Panc1 (cell line): Measurements from ENCODE around the gene LTBP2. TPM values are rescaled to one million over a fixed set of nuclear protein-coding genes. Genes with fewer than 3 reads are reported as not detected.
A peak's percentile ranks its signal among the peaks of the same experiment; 100 is the strongest.

ENCODE experiments used
- ATAC-seq: fragments of 200-7000 bp; cut with Tn5 transposase; 2 replicates; pipeline ENCODE4 v1.9.1; 2020; ENCODE audit warnings: mild to moderate bottlenecking, moderate library complexity
- BruUV-seq: library from RNA; stranded (reverse); fragments of 400-500 nt; replicated peaks from 2 replicates; lab custom pipeline; 2021; lab: Mats Ljungman, UMichigan
- CTCF ChIA-PET: fragments of 300-600 bp; sonication (Branson Sonifier 250); formaldehyde crosslinking; loops from one replicate; lab custom pipeline; 2022; ENCODE audit warnings: antibody characterized with exemption; lab: Charles Lee
- POLR2A ChIA-PET: fragments of 300-600 bp; sonication (Branson Sonifier 250); formaldehyde crosslinking; loops from one replicate; lab custom pipeline; 2022; ENCODE audit warnings: antibody characterized with exemption; lab: Charles Lee
- DNase-seq: peaks from one replicate; pipeline ENCODE4 v3.0.0-alpha.2; 2010; ENCODE audit warnings: low read depth, low spot score
- H3K27ac ChIP-seq: 2 replicates; pipeline ENCODE4 v1.5.1; 2011; ENCODE audit warnings: mild to moderate bottlenecking, low read length, inconsistent platforms
- H3K27me3 ChIP-seq: fragments of 200-500 bp; sonication (Bioruptor generic); 2 replicates; pipeline ENCODE4 v1.6.0; 2014; ENCODE audit warnings: low read length, inconsistent platforms; ENCODE audit not compliant: control insufficient read depth, insufficient read depth
- H3K36me3 ChIP-seq: fragments of 200-500 bp; sonication (Bioruptor generic); 2 replicates; pipeline ENCODE4 v1.5.1; 2014; ENCODE audit warnings: inconsistent platforms, mild to moderate bottlenecking, low read length, moderate library complexity; ENCODE audit not compliant: control insufficient read depth, insufficient read depth
- H3K4me1 ChIP-seq: 2 replicates; pipeline ENCODE4 v1.5.1; 2011; ENCODE audit warnings: inconsistent platforms, mild to moderate bottlenecking, low read length, moderate library complexity; ENCODE audit not compliant: control insufficient read depth, insufficient read depth
- H3K4me3 ChIP-seq, 2 experiments: 2 replicates each; pipeline ENCODE4 v1.5.1; 2011 to 2012; ENCODE audit warnings: low read depth in 2 of 2, low read length in 2 of 2, mild to moderate bottlenecking in 2 of 2, inconsistent platforms in 1 of 2, moderate library complexity in 1 of 2
- H3K9me3 ChIP-seq: fragments of 200-500 bp; sonication (Bioruptor generic); 2 replicates; pipeline ENCODE4 v1.5.1; 2014; ENCODE audit warnings: low read depth, mild to moderate bottlenecking, inconsistent platforms, low read length, moderate library complexity; ENCODE audit not compliant: control insufficient read depth, insufficient read depth
- POLR2AphosphoS5 ChIP-seq: IDR thresholded peaks from 2 replicates; pipeline ENCODE4 v1.6.1; 2012; ENCODE audit warnings: mild to moderate bottlenecking, low read depth, low read length, moderate library complexity
- SIN3A ChIP-seq: IDR thresholded peaks from 2 replicates; pipeline ENCODE4 v1.6.1; 2012; ENCODE audit warnings: low read depth, mild to moderate bottlenecking, low read length, moderate library complexity, borderline replicate concordance; ENCODE audit not compliant: insufficient read depth
- TCF7L2 ChIP-seq: IDR thresholded peaks from 2 replicates; pipeline ENCODE4 v1.6.1; 2011; ENCODE audit warnings: mild to moderate bottlenecking, low read depth, low read length, inconsistent platforms
- in situ Hi-C: cut with HindIII; loops from 2 replicates; pipeline ENCODE4 v1.10.0; 2016; ENCODE audit warnings: low sequenced_read_pairs, low pct_unique_long_range_greater_than_20kb
- intact Hi-C: fragments of 100-400 bp; cut with micrococcal nuclease; formaldehyde crosslinking; loops from one replicate; pipeline ENCODE4 v1.10.0; 2022; ENCODE audit not compliant: unreplicated experiment
- total RNA-seq: library from RNA; stranded (reverse); gene quantifications from one replicate; pipeline ENCODE4 v1.2.1, GENCODE V29; 2021; ENCODE audit not compliant: unreplicated experiment
- TF ChIP-seq, protein P1 (sequence below): fragments of 450-650 bp; IDR thresholded peaks from 2 replicates; pipeline ENCODE4 v1.5.1; 2017; ENCODE audit warnings: mild to moderate bottlenecking
- TF ChIP-seq, protein P2 (sequence below), 2 experiments: IDR thresholded peaks; 2 replicates each; pipeline ENCODE4 v1.6.1; 2011 to 2012; ENCODE audit warnings: low read depth in 2 of 2, control low read depth in 1 of 2, low read length in 1 of 2, mild to moderate bottlenecking in 1 of 2, moderate library complexity in 1 of 2; ENCODE audit not compliant: insufficient read depth in 1 of 2

LTBP2 gene
- total RNA-seq, 1 experiment from 2014 or later, result 69.8 TPM

DNA sequence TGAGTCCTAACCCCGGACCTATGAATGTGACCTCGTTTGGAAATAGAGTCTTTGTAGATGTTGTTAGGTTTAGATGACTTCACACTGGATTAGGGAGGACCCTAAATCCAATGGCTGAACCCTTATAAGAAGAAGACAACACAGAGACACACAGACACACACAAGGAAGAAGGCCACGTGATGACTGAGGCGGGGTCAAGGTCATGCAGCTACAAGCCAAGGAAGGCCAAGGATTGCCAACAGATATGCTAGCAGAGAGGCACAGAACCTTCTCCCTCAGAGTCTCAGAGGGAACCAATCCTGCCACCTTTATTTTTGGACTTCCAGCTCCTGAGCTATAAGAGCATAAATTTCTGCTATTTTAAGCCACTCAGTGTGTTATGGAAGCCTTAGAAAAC is 31.8 kb downstream of the LTBP2 start:
- TF ChIP-seq, protein P1, sequence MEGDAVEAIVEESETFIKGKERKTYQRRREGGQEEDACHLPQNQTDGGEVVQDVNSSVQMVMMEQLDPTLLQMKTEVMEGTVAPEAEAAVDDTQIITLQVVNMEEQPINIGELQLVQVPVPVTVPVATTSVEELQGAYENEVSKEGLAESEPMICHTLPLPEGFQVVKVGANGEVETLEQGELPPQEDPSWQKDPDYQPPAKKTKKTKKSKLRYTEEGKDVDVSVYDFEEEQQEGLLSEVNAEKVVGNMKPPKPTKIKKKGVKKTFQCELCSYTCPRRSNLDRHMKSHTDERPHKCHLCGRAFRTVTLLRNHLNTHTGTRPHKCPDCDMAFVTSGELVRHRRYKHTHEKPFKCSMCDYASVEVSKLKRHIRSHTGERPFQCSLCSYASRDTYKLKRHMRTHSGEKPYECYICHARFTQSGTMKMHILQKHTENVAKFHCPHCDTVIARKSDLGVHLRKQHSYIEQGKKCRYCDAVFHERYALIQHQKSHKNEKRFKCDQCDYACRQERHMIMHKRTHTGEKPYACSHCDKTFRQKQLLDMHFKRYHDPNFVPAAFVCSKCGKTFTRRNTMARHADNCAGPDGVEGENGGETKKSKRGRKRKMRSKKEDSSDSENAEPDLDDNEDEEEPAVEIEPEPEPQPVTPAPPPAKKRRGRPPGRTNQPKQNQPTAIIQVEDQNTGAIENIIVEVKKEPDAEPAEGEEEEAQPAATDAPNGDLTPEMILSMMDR, result no peak
- no peak for TF ChIP-seq TCF7L2
- TF ChIP-seq, protein P2, sequence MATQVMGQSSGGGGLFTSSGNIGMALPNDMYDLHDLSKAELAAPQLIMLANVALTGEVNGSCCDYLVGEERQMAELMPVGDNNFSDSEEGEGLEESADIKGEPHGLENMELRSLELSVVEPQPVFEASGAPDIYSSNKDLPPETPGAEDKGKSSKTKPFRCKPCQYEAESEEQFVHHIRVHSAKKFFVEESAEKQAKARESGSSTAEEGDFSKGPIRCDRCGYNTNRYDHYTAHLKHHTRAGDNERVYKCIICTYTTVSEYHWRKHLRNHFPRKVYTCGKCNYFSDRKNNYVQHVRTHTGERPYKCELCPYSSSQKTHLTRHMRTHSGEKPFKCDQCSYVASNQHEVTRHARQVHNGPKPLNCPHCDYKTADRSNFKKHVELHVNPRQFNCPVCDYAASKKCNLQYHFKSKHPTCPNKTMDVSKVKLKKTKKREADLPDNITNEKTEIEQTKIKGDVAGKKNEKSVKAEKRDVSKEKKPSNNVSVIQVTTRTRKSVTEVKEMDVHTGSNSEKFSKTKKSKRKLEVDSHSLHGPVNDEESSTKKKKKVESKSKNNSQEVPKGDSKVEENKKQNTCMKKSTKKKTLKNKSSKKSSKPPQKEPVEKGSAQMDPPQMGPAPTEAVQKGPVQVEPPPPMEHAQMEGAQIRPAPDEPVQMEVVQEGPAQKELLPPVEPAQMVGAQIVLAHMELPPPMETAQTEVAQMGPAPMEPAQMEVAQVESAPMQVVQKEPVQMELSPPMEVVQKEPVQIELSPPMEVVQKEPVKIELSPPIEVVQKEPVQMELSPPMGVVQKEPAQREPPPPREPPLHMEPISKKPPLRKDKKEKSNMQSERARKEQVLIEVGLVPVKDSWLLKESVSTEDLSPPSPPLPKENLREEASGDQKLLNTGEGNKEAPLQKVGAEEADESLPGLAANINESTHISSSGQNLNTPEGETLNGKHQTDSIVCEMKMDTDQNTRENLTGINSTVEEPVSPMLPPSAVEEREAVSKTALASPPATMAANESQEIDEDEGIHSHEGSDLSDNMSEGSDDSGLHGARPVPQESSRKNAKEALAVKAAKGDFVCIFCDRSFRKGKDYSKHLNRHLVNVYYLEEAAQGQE (IDR thresholded peaks at IDR 0.05; ENCODE audit: insufficient read depth in 1 of 2, low read depth in 2 of 2, low read length in 1 of 2), result no peak
- TF ChIP-seq SIN3A, result no peak
- no peak for TF ChIP-seq POLR2AphosphoS5
- POLR2A ChIA-PET, result no interaction called here

DNA sequence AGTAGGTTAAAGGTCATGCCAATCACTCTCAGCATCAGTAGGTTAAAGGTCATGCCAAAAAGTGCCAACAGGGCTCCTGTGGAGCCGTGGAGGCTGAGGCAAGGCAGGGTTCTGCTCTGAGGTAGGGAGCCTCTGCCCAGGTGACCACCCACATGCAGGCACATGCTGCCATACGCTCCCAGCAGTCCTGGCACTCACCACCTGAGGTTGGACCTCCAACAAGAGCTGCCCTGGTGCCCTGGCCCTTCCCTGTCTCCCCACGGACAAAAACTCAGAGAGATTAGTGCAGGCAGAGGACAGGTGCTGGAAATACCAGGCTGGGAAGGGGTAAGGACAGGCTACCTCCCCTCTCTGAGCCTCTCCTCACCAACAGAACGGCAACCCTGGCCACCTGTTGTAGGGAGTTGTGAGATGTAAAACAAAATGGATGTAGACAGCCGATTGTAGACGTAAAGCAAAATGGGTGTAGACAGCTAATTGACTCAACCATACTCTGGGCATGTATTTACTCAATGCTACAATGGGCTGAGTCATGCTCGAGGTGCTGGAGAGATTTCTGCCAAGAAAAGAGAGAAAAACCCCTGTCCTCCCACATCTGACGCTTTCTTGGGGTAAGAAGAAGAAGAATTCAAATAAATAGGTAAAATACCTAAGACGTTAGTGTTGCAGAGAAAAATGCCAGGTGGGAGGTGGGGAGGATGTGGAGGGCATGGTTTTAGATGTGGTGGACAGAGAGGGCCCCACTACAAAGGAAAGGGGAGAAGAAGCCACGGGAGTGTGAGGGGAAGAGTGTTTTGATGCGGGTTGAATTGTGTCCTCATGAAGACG is 32.4 kb downstream of the LTBP2 start:
- in situ Hi-C loops, result no loop called here
- Histone ChIP-seq H3K4me3 (no peak overlapping the region), H3K27me3 (no peaks in the 10 kb centered on the region), H3K27ac (no peak overlapping the region), H3K36me3 (no peaks in the 10 kb centered on the region), H3K4me1 (peaks cover 6% of the 10 kb centered on the region), H3K9me3 (no peaks in the 10 kb centered on the region)
- intact Hi-C loops, result no loop called here
- ChIA-PET POLR2A (no interaction called here), CTCF (no interaction called here)
- ATAC-seq (peak; percentile 57; the same call in 1 of the 2 replicates), DNase-seq (no peak)
- TF ChIP-seq TCF7L2, result no peak
- no peak for TF ChIP-seq SIN3A
- TF ChIP-seq, protein P1, result no peak
- no peak for TF ChIP-seq POLR2AphosphoS5
- TF ChIP-seq, protein P2 (IDR thresholded peaks at IDR 0.05; ENCODE audit: insufficient read depth in 1 of 2, low read depth in 2 of 2, low read length in 1 of 2), result no peak
- no TSS peak for BruUV-seq

More for the DNA sequence above, 31.8 kb downstream of the LTBP2 start:
- H3K4me3 ChIP-seq, result no peak overlapping the region
- no peak overlapping the region for H3K27ac ChIP-seq
- H3K36me3 ChIP-seq, result no peaks in the 10 kb centered on the region
- BruUV-seq, result no TSS peak
- intact Hi-C loops, result no loop called here
- in situ Hi-C loops, result no loop called here
- peaks cover 6% of the 10 kb centered on the region for H3K4me1 ChIP-seq
- ATAC-seq (no peak), DNase-seq (no peak)
- CTCF ChIA-PET, result no interaction called here
- H3K9me3 ChIP-seq, result no peaks in the 10 kb centered on the region
- no peaks in the 10 kb centered on the region for H3K27me3 ChIP-seq
